ENCODE data around the gene PPP6R3.

Gene PPP6R3

GRCh38 chr11:68518191-68518590 is 57.6 kb downstream of the PPP6R3 start:
- Histone ChIP-seq H3K4me1 (ENCODE audit: low read depth, poor library complexity, severe bottlenecking) (no peaks in the 10 kb centered on the region), H3K27ac (no peak overlapping the region), H3K36me3 (ENCODE audit: insufficient read depth) (no peaks in the 10 kb centered on the region), H4K20me1 (ENCODE audit: insufficient read depth) (peaks cover 12% of the 10 kb centered on the region; the same call in 1 of the 2 replicates), H3K79me2 (ENCODE audit: insufficient read depth, low read depth) (peaks cover 51% of the 10 kb centered on the region), H2AFZ (ENCODE audit: low read depth) (no peak overlapping the region), H3K9ac (no peak overlapping the region), H3K4me2 (no peak overlapping the region), H3K27me3 (ENCODE audit: insufficient read depth, low read depth) (no peaks in the 10 kb centered on the region), H3K4me3 (IDR thresholded peaks at IDR 0.05; ENCODE audit: insufficient read depth, low read depth, low read length) (no peak overlapping the region)
- TF ChIP-seq CTCF (conservative IDR thresholded peaks at IDR 0.05; ENCODE audit: low read depth, low read length), result no peak

DNA sequence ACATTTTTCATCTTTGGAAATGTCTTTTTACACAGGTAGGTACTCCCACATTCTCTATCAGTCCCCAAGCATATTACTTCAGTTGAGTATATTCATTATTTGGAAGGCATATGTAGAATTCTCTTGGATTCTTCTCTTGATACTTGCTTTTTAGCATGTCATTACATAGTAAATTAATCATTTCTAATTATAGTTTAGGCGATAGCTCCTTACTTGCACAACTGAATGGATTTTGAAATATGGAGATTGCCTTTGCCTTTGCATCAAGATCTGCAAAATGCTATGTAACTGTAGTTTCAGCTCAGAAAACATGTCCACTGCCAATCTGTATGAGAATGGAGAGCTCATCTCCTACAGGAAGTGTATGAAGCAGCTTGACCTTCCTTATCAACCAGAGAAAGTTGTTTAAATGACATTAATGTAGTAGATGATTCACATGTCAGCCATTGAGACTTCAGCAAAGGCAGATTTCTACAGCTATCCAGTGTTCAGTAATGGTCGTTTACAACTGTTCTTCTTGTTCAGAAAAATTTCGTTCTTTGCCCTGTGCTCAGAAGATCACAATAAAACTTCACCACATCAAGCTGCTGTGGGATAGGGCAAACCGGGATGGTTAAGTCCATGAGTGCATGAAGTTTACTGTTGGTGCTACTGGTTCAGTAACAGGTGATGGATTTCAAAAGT is 61.6 kb downstream of the PPP6R3 start:
- TF ChIP-seq CTCF (conservative IDR thresholded peaks at IDR 0.05; ENCODE audit: low read depth, low read length), result no peak
- Histone ChIP-seq H3K4me1 (ENCODE audit: low read depth, poor library complexity, severe bottlenecking) (no peaks in the 10 kb centered on the region), H3K4me2 (no peak overlapping the region), H3K79me2 (ENCODE audit: insufficient read depth, low read depth) (peaks cover 22% of the 10 kb centered on the region), H2AFZ (ENCODE audit: low read depth) (no peak overlapping the region), H3K27me3 (ENCODE audit: insufficient read depth, low read depth) (no peaks in the 10 kb centered on the region), H3K27ac (no peak overlapping the region), H3K4me3 (IDR thresholded peaks at IDR 0.05; ENCODE audit: insufficient read depth, low read depth, low read length) (no peak overlapping the region), H3K9ac (no peak overlapping the region), H3K36me3 (ENCODE audit: insufficient read depth) (no peaks in the 10 kb centered on the region), H4K20me1 (ENCODE audit: insufficient read depth) (peaks cover 4% of the 10 kb centered on the region; the same call in 1 of the 2 replicates)

- Histone ChIP-seq H3K79me2 (ENCODE audit: insufficient read depth, low read depth) (peaks cover 14% of the 10 kb centered on the region), H3K9ac (no peak overlapping the region), H3K36me3 (ENCODE audit: insufficient read depth) (no peaks in the 10 kb centered on the region), H3K4me2 (no peak overlapping the region), H2AFZ (ENCODE audit: low read depth) (no peak overlapping the region), H3K4me1 (ENCODE audit: low read depth, poor library complexity, severe bottlenecking) (no peaks in the 10 kb centered on the region), H3K27me3 (ENCODE audit: insufficient read depth, low read depth) (no peaks in the 10 kb centered on the region), H4K20me1 (ENCODE audit: insufficient read depth) (no peaks in the 10 kb centered on the region; the same call in 1 of the 2 replicates), H3K27ac (no peak overlapping the region), H3K4me3 (IDR thresholded peaks at IDR 0.05; ENCODE audit: insufficient read depth, low read depth, low read length) (no peak overlapping the region)
- no peak for TF ChIP-seq CTCF (conservative IDR thresholded peaks at IDR 0.05; ENCODE audit: low read depth, low read length)
Measured at GRCh38 chr11:68523033-68523432, 62.5 kb downstream of the PPP6R3 start.

- Histone ChIP-seq H2AFZ (ENCODE audit: low read depth) (no peak overlapping the region), H3K27ac (no peak overlapping the region), H3K4me1 (ENCODE audit: low read depth, poor library complexity, severe bottlenecking) (no peaks in the 10 kb centered on the region), H4K20me1 (ENCODE audit: insufficient read depth) (no peaks in the 10 kb centered on the region; the same call in 1 of the 2 replicates), H3K4me3 (IDR thresholded peaks at IDR 0.05; ENCODE audit: insufficient read depth, low read depth, low read length) (no peak overlapping the region), H3K27me3 (ENCODE audit: insufficient read depth, low read depth) (no peaks in the 10 kb centered on the region), H3K4me2 (no peak overlapping the region), H3K36me3 (ENCODE audit: insufficient read depth) (no peaks in the 10 kb centered on the region), H3K79me2 (ENCODE audit: insufficient read depth, low read depth) (peaks cover 8% of the 10 kb centered on the region; the same call in 1 of the 2 replicates), H3K9ac (no peak overlapping the region)
- TF ChIP-seq CTCF (conservative IDR thresholded peaks at IDR 0.05; ENCODE audit: low read depth, low read length), result no peak
Measured at GRCh38 chr11:68523743-68524142, 63.2 kb downstream of the PPP6R3 start.

Data from KMS-11 (cell line).